ENCODE results near the gene PDYN.
A peak's percentile ranks its signal among the peaks of the same experiment; 100 is the strongest.

PDYN gene

GRCh38 chr20:1949347-1950100 lies 44.3 kb downstream of the PDYN start:
- no peak for DNase-seq

DNA sequence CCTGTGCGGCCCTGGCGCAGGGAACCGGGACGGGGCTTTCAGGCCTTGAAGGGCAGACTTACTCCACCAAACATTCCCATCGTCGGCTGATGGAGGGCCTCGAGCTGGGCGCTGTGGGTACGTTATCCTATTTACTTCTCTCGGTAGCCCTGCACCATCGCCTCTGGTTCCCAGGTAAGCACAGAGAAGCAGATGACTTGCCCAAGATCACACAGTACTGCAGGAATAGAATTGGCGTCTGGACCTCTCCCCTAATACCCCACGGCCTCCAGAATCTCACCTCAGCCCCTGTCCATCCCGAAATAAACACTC lies 46.4 kb downstream of the PDYN start:
- no peak for DNase-seq

- DNase-seq = no peak
Measured at GRCh38 chr20:1946762-1947534, 46.9 kb downstream of the PDYN start.

DNA sequence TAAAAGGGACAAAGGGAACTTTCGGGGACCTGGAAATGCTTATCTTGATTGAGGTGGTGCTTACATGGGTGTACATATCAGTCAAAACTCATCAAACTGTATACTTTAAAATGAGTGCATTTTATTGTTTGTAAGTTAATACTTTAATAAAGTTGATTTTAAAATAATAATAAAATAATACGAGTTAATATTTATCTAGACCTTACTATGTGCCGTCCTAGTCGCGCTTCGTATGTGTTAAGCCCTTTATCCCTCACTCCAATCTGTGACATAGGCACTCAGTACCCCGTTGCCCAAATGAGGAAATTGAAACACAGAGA lies 47.5 kb downstream of the PDYN start:
- no peak for DNase-seq

DNA sequence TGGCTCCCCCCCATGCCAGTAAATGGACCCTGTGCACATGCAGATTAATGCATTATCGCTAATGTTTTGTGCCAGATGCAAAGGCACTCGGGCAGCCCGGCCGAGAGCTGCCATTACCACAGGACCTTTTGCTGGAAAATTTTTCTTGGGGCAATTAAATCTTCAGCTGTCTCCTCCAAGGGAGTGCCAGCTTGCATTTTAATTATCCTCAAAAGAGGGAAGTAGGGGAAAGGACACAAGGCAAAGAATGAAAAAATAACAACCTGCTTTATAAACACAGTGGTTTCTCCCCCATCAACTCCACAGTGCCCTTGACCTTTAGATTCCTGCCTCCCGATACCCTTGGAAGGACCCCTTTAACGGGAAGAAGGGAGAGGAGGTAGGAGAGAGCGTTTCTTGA lies 48.2 kb downstream of the PDYN start:
- no peak for DNase-seq

DNA sequence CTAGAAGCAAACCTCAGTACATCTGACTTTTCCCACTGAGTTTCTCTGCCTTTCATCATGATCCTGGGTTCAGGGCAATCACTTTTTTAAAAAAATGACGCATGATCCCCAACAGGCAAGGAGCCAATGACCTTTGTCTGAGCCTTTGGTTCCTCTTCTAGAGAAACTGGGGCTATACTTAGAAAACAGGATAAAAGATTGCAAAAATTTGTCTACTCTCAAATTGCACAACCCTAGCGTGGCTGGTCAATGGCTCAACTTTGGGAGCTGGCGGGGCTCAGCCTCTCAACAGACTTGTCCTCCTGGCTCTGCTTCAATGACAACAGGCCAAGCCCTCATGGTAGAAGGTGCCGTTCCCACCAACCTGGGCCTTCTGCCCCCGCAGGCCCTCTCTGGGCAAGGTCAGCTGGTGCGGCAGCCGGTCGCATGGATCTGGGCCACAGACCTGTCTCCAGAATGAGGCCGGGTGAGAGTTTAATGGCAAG lies 48.7 kb downstream of the PDYN start:
- peak; percentile 22 for DNase-seq

- no peak for DNase-seq
Measured at GRCh38 chr20:1944345-1945091, 49.3 kb downstream of the PDYN start.

DNA sequence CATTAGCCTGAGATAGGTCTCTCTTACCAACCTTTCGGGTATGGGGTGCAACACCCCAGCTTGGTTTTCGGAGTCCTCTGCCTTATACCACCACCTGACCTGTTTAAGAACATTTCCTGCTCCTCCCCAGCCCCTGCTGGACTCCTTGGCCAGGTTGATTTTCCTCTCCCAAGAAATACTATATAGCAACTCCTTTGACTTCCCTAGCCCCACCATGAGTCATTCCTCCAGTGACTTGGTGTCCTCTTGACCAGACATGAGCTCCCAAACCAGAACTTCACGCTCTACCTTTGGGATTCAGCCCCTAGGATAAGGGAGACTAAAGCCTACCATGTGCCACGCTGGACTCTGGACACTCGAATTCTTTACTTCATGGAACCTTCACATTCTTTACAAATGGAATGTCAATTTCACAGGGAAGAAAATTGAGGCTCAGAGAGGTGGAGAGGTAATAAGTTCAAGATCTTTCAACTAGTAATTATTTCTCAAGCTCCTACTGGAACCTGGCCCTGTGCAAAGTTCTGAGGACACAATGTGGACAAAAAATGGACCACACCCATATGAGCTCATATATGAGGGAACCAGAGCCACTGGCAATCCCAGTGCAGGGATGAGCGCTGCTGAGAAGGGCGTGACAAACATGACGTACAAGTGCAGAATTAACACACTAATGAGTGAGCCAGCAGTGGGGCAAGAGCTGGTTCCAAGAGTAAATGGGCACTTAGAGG lies 50.4 kb downstream of the PDYN start:
- DNase-seq = no peak

GRCh38 chr20:1942486-1943274 lies 51.2 kb downstream of the PDYN start:
- no peak for DNase-seq

GRCh38 chr20:1942061-1942460 lies 51.8 kb downstream of the PDYN start:
- no peak for DNase-seq

DNA sequence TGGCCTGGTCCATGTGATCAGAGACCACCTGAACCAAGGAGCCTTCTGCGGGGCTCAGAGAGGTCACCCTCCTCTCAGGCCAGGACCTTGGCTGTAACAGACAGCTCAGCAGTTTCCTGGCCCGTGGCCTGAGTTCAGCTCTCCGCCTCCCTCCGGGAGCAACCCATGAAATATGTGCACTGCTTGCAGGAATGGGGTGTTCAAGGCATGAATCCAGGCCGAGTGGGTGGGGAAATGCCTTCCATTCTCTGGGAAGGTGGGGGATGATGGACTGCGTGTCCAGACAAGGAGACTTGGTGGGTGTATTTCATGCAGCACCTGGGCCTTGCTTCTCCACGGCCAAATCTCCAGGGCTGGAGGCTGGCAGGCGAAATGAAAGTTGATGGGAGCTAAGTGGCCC lies 52.6 kb downstream of the PDYN start:
- DNase-seq = no peak

DNA sequence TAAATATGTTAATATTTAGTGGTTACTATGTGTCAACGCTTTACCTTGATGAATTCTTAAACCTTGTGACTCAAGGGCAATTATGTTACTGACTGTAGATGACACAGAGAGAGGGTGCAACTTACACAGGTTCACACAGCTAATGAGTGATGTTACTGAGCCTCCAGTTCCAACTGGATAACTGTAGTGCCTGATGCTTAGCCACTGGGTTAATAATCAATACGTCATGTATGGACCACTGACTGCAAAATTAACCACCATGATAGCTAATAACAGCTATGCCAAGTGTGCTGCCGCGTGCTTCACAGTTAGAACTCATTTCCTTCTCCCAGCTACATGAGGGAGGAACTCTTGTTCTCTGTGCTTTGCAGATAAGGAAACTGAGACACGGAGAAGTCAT lies 53.3 kb downstream of the PDYN start:
- no peak for DNase-seq

- DNase-seq = no peak
Measured at GRCh38 chr20:1939270-1939595, 54.6 kb downstream of the PDYN start.

DNA sequence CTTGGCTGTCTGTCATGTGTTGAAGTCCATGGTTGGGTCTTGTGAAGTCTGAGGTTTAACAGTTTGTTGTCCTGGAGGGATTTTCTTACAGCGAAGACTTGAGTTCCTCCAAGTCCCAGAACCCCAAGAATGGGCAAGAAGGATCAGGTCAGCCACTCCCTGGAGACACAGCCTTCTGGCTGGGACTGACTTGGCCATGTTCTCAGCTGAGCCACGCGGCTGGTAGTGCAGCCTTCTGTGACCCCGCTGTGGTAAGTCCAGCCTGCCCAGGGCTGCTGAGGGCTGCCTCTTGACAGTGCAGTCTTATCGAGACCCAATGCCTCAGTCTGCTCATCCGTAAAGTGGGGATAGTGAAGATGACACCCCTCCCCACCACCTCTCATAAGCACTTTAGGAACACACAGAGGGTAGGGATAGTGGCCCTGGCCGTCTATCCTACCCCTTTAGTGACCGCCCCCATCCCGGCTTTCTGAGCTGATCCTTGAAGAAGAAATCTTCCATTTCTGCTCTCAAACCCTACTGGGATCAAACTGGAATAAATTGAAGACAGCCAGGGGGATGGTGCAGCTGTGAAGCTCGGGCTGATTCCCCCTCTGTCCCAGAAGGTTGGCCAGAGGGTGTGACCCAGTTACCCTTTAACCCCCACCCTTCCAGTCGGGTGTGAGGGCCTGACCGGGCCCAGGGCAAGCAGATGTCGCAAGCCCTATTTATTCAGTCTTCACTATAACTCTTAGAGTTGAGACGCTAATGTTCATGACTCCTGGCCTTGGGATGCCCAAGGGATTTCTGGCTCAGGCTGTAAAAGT lies 55.2 kb downstream of the PDYN start:
- DNase-seq = no peak

DNA sequence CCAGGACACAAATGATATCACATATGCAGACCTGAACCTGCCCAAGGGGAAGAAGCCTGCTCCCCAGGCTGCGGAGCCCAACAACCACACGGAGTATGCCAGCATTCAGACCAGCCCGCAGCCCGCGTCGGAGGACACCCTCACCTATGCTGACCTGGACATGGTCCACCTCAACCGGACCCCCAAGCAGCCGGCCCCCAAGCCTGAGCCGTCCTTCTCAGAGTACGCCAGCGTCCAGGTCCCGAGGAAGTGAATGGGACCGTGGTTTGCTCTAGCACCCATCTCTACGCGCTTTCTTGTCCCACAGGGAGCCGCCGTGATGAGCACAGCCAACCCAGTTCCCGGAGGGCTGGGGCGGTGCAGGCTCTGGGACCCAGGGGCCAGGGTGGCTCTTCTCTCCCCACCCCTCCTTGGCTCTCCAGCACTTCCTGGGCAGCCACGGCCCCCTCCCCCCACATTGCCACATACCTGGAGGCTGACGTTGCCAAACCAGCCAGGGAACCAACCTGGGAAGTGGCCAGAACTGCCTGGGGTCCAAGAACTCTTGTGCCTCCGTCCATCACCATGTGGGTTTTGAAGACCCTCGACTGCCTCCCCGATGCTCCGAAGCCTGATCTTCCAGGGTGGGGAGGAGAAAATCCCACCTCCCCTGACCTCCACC lies 56.4 kb downstream of the PDYN start:
- DNase-seq = no peak

- DNase-seq = no peak
Measured at GRCh38 chr20:1935696-1936366, 58.0 kb downstream of the PDYN start.

GRCh38 chr20:1934721-1935573 lies 58.9 kb downstream of the PDYN start:
- peak; percentile 86 for DNase-seq

GRCh38 chr20:1934156-1934555 lies 59.7 kb downstream of the PDYN start:
- no peak for DNase-seq

- DNase-seq = peak; percentile 62
Measured at GRCh38 chr20:1933465-1933870, 60.4 kb downstream of the PDYN start.

GRCh38 chr20:1932971-1933370 lies 60.9 kb downstream of the PDYN start:
- no peak for DNase-seq

Measured in GOT3 (cell line).